ENCODE results near the gene UNC80. TPM values are rescaled to one million over a fixed set of nuclear protein-coding genes. Genes with fewer than 3 reads are reported as not detected.

UNC80 gene
- polyA plus RNA-seq, 1 donor (not counting 4 experiments of a cell fraction or from before 2014, with no cell fraction given): 0.13 TPM

- Histone ChIP-seq H3K9me3 (ENCODE audit: control insufficient read depth, low read depth, low read length) (no peaks in the 10 kb centered on the region), H3K4me1 (ENCODE audit: control insufficient read depth, extremely low read depth, insufficient read depth, low read length) (no peaks in the 10 kb centered on the region), H3K79me2 (ENCODE audit: control insufficient read depth, insufficient read depth, low read length) (no peaks in the 10 kb centered on the region), H3K27ac (ENCODE audit: control insufficient read depth, insufficient read depth, low read length) (no peak overlapping the region), H3K4me3 (ENCODE audit: control insufficient read depth in 2 of 3, extremely low read depth in 1 of 3, insufficient read depth in 2 of 3, low read depth in 1 of 3, low read length in 3 of 3) (no peak overlapping the region), H3K9ac (ENCODE audit: control insufficient read depth, extremely low read depth, insufficient read depth, low read length) (no peak overlapping the region), H3K9me1 (ENCODE audit: control insufficient read depth, extremely low read depth, insufficient read depth, low read length) (no peaks in the 10 kb centered on the region), H3K36me3 (ENCODE audit: control insufficient read depth in 2 of 2, extremely low read depth in 1 of 2, insufficient read depth in 2 of 2, low read length in 2 of 2) (no peaks in the 10 kb centered on the region), H2AFZ (ENCODE audit: control insufficient read depth, low read length) (no peak overlapping the region), H4K20me1 (ENCODE audit: control insufficient read depth, extremely low read depth, insufficient read depth, low read length) (no peaks in the 10 kb centered on the region), H3K27me3 (ENCODE audit: control insufficient read depth, extremely low read depth, insufficient read depth, low read length) (no peaks in the 10 kb centered on the region), H3K4me2 (ENCODE audit: control insufficient read depth, extremely low read depth, insufficient read depth, low read depth, low read length) (no peak overlapping the region)
- DNase-seq (ENCODE audit: low read depth, low spot score) (no peak), FAIRE-seq (no peak)
- TF ChIP-seq EZH2 (IDR thresholded peaks at IDR 0.05; ENCODE audit: low read length): no peak
- TF ChIP-seq, protein P1, sequence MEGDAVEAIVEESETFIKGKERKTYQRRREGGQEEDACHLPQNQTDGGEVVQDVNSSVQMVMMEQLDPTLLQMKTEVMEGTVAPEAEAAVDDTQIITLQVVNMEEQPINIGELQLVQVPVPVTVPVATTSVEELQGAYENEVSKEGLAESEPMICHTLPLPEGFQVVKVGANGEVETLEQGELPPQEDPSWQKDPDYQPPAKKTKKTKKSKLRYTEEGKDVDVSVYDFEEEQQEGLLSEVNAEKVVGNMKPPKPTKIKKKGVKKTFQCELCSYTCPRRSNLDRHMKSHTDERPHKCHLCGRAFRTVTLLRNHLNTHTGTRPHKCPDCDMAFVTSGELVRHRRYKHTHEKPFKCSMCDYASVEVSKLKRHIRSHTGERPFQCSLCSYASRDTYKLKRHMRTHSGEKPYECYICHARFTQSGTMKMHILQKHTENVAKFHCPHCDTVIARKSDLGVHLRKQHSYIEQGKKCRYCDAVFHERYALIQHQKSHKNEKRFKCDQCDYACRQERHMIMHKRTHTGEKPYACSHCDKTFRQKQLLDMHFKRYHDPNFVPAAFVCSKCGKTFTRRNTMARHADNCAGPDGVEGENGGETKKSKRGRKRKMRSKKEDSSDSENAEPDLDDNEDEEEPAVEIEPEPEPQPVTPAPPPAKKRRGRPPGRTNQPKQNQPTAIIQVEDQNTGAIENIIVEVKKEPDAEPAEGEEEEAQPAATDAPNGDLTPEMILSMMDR (optimal IDR thresholded peaks at IDR 0.05 in 1 of 3, IDR thresholded peaks at IDR 0.05 in 1 of 3, conservative IDR thresholded peaks at IDR 0.05 in 1 of 3; ENCODE audit: extremely low read depth in 1 of 3, insufficient read depth in 2 of 3, low read length in 3 of 3): no peak
- dilution Hi-C loops (cut with MboI; ENCODE audit: extremely low pct_ligation_motif_present, low sequenced_read_pairs): no loop called here
These were observed 18.6 kb upstream of the UNC80 start for GRCh38 chr2:209753020-209753419.

- Histone ChIP-seq H4K20me1 (ENCODE audit: control insufficient read depth, extremely low read depth, insufficient read depth, low read length) (no peaks in the 10 kb centered on the region), H2AFZ (ENCODE audit: control insufficient read depth, low read length) (no peak overlapping the region), H3K27me3 (ENCODE audit: control insufficient read depth, extremely low read depth, insufficient read depth, low read length) (no peaks in the 10 kb centered on the region), H3K4me2 (ENCODE audit: control insufficient read depth, extremely low read depth, insufficient read depth, low read depth, low read length) (no peak overlapping the region), H3K79me2 (ENCODE audit: control insufficient read depth, insufficient read depth, low read length) (no peaks in the 10 kb centered on the region), H3K4me1 (ENCODE audit: control insufficient read depth, extremely low read depth, insufficient read depth, low read length) (no peaks in the 10 kb centered on the region), H3K36me3 (ENCODE audit: control insufficient read depth in 2 of 2, extremely low read depth in 1 of 2, insufficient read depth in 2 of 2, low read length in 2 of 2) (no peaks in the 10 kb centered on the region), H3K9me1 (ENCODE audit: control insufficient read depth, extremely low read depth, insufficient read depth, low read length) (no peaks in the 10 kb centered on the region), H3K9ac (ENCODE audit: control insufficient read depth, extremely low read depth, insufficient read depth, low read length) (no peak overlapping the region), H3K4me3 (ENCODE audit: control insufficient read depth in 2 of 3, extremely low read depth in 1 of 3, insufficient read depth in 2 of 3, low read depth in 1 of 3, low read length in 3 of 3) (no peak overlapping the region), H3K27ac (ENCODE audit: control insufficient read depth, insufficient read depth, low read length) (no peak overlapping the region), H3K9me3 (ENCODE audit: control insufficient read depth, low read depth, low read length) (no peaks in the 10 kb centered on the region)
- FAIRE-seq: no peak
- no peak for DNase-seq (ENCODE audit: low read depth, low spot score)
- dilution Hi-C loops (cut with MboI; ENCODE audit: extremely low pct_ligation_motif_present, low sequenced_read_pairs): no loop called here
- no peak for TF ChIP-seq EZH2 (IDR thresholded peaks at IDR 0.05; ENCODE audit: low read length)
- TF ChIP-seq, protein P1 (optimal IDR thresholded peaks at IDR 0.05 in 1 of 3, IDR thresholded peaks at IDR 0.05 in 1 of 3, conservative IDR thresholded peaks at IDR 0.05 in 1 of 3; ENCODE audit: extremely low read depth in 1 of 3, insufficient read depth in 2 of 3, low read length in 3 of 3): no peak
These were observed 14.5 kb upstream of the UNC80 start for GRCh38 chr2:209757163-209757562.

Data from keratinocyte (primary cell).